GM18951 (cell line): ENCODE results near the gene GIMAP7.

Experiments used
- POLR2A ChIP-seq: IDR thresholded peaks from 4 replicates; pipeline ENCODE4 v1.6.1; 2011; ENCODE audit warnings: mild to moderate bottlenecking; ENCODE audit not compliant: insufficient read length, insufficient read depth; ENCODE audit errors: extremely low read depth
- in situ Hi-C: fragments of 300-500 bp; cut with MboI; formaldehyde crosslinking; loops from one replicate; pipeline ENCODE4 v1.12.0; 2022; ENCODE audit warnings: low sequenced_read_pairs, mixed read lengths, inconsistent platforms; ENCODE audit not compliant: unreplicated experiment

GIMAP7 gene

GRCh38 chr7:150524018-150524417 lies 9.3 kb downstream of the GIMAP7 start:
- in situ Hi-C loops, result no loop called here
- no peak for TF ChIP-seq POLR2A

- TF ChIP-seq POLR2A, result no peak
- in situ Hi-C loops, result no loop called here
These were observed 17.0 kb downstream of the GIMAP7 start for GRCh38 chr7:150531704-150532103.

- in situ Hi-C loops, result no loop called here
- no peak for TF ChIP-seq POLR2A
These were observed 23.6 kb downstream of the GIMAP7 start for GRCh38 chr7:150538259-150538658.

GRCh38 chr7:150553163-150553562 lies 38.5 kb downstream of the GIMAP7 start:
- in situ Hi-C loops, result no loop called here
- TF ChIP-seq POLR2A, result no peak

GRCh38 chr7:150556521-150557138 lies 42.0 kb downstream of the GIMAP7 start:
- in situ Hi-C loops, result no loop called here
- no peak for TF ChIP-seq POLR2A

- in situ Hi-C loops, result no loop called here
- no peak for TF ChIP-seq POLR2A
These were observed 45.8 kb downstream of the GIMAP7 start for GRCh38 chr7:150560486-150560885.

- TF ChIP-seq POLR2A, result no peak
- in situ Hi-C loops, result no loop called here
These were observed 48.2 kb downstream of the GIMAP7 start for GRCh38 chr7:150562919-150563318.

- in situ Hi-C loops, result no loop called here
These were observed 49.3 kb downstream of the GIMAP7 start for GRCh38 chr7:150564006-150564405.

GRCh38 chr7:150564566-150564965 lies 49.9 kb downstream of the GIMAP7 start:
- in situ Hi-C loops, result no loop called here
- TF ChIP-seq POLR2A, result no peak

More at GRCh38 chr7:150564006-150564405, 49.3 kb downstream of the GIMAP7 start:
- no peak for TF ChIP-seq POLR2A

GRCh38 chr7:150565239-150565638 lies 50.6 kb downstream of the GIMAP7 start:
- TF ChIP-seq POLR2A, result no peak
- in situ Hi-C loops, result no loop called here

- in situ Hi-C loops, result no loop called here
- no peak for TF ChIP-seq POLR2A
These were observed 51.5 kb downstream of the GIMAP7 start for GRCh38 chr7:150566123-150566522.

- no peak for TF ChIP-seq POLR2A
- in situ Hi-C loops, result no loop called here
These were observed 51.9 kb downstream of the GIMAP7 start for GRCh38 chr7:150566572-150566971.

- TF ChIP-seq POLR2A, result no peak
- in situ Hi-C loops, result no loop called here
These were observed 52.5 kb downstream of the GIMAP7 start, which contains the start of gene GIMAP4 for GRCh38 chr7:150567169-150567568. Gene GIMAP4, plus strand, starts transcription at chr7:150567390. Its CDS starts 2,512 bp downstream, at chr7:150569902.

GRCh38 chr7:150567871-150568301 lies 53.2 kb downstream of the GIMAP7 start:
- in situ Hi-C loops, result no loop called here
- no peak for TF ChIP-seq POLR2A
